Type B pancreatic cell (in vitro differentiated cells): ENCODE measurements around the gene HCRTR1. TPM values are rescaled to one million over a fixed set of nuclear protein-coding genes. Genes with fewer than 3 reads are reported as not detected.

ENCODE experiments used
- DNase-seq: peaks from one replicate; pipeline ENCODE4 v3.0.0; 2021; ENCODE audit warnings: mixed read lengths; ENCODE audit not compliant: unreplicated experiment; ENCODE audit errors: extremely low spot score
- H3K27ac Mint-ChIP-seq: 2 replicates; pipeline ENCODE4 v1.8.0; 2021; ENCODE audit warnings: mild to moderate bottlenecking, mixed read lengths
- H3K27me3 Mint-ChIP-seq: 2 replicates; pipeline ENCODE4 v1.8.0; 2021; ENCODE audit warnings: mixed read lengths
- H3K36me3 Mint-ChIP-seq: 2 replicates; pipeline ENCODE4 v1.8.0; 2021; ENCODE audit warnings: mixed read lengths
- H3K4me1 Mint-ChIP-seq: one replicate; pipeline ENCODE4 v1.8.0; 2021; ENCODE audit warnings: mixed read lengths; ENCODE audit not compliant: unreplicated experiment
- H3K4me3 Mint-ChIP-seq: 2 replicates; pipeline ENCODE4 v1.8.0; 2021; ENCODE audit warnings: mild to moderate bottlenecking, mixed read lengths
- H3K9me3 Mint-ChIP-seq: 2 replicates; pipeline ENCODE4 v1.8.0; 2021; ENCODE audit warnings: mixed read lengths
- CTCF ChIP-seq: fragments of 200-600 bp; sonication (generic); conservative IDR thresholded peaks from 2 replicates; pipeline ENCODE4 v1.5.0; 2021; ENCODE audit warnings: antibody characterized with exemption, mild to moderate bottlenecking
- total RNA-seq: library from RNA; stranded (reverse); gene quantifications from 2 replicates; pipeline ENCODE4 v1.2.1, GENCODE V29; 2021; ENCODE audit warnings: low replicate concordance

Gene HCRTR1
- total RNA-seq, 1 donor from 2014 or later: not detected

- TF ChIP-seq CTCF: no peak
- H3K36me3 Mint-ChIP-seq: no peaks in the 10 kb centered on the region
- peak overlapping the region; percentile 20 for H3K4me3 Mint-ChIP-seq
- no peak overlapping the region for H3K27ac Mint-ChIP-seq
- H3K27me3 Mint-ChIP-seq: peaks cover 36% of the 10 kb centered on the region
- peaks cover 11% of the 10 kb centered on the region for H3K4me1 Mint-ChIP-seq
- H3K9me3 Mint-ChIP-seq: no peaks in the 10 kb centered on the region
- DNase-seq: no peak
Observed at GRCh38 chr1:31614414-31615005, 3.0 kb upstream of the HCRTR1 start.

GRCh38 chr1:31615414-31615813 is 2.1 kb upstream of the HCRTR1 start:
- no peaks in the 10 kb centered on the region for H3K36me3 Mint-ChIP-seq
- H3K4me3 Mint-ChIP-seq: peak overlapping the region; percentile 21
- no peaks in the 10 kb centered on the region for H3K9me3 Mint-ChIP-seq
- H3K27ac Mint-ChIP-seq: no peak overlapping the region
- H3K4me1 Mint-ChIP-seq: peaks cover 11% of the 10 kb centered on the region
- DNase-seq: no peak
- H3K27me3 Mint-ChIP-seq: peaks cover 40% of the 10 kb centered on the region
- no peak for TF ChIP-seq CTCF

GRCh38 chr1:31615939-31616338 is 1.6 kb upstream of the HCRTR1 start:
- Mint-ChIP-seq H3K27ac (no peak overlapping the region), H3K4me3 (peak overlapping the region; percentile 21), H3K9me3 (no peaks in the 10 kb centered on the region), H3K27me3 (peaks cover 40% of the 10 kb centered on the region), H3K36me3 (no peaks in the 10 kb centered on the region), H3K4me1 (peaks cover 11% of the 10 kb centered on the region)
- DNase-seq: no peak
- no peak for TF ChIP-seq CTCF

GRCh38 chr1:31617916-31618746 is 642 bp downstream of the HCRTR1 start:
- no peak for DNase-seq
- Mint-ChIP-seq H3K4me3 (peak overlapping the region; percentile 69), H3K27ac (no peak overlapping the region), H3K36me3 (no peaks in the 10 kb centered on the region), H3K4me1 (peaks cover 11% of the 10 kb centered on the region), H3K9me3 (no peaks in the 10 kb centered on the region), H3K27me3 (peaks cover 40% of the 10 kb centered on the region)
- peak; percentile 99 for TF ChIP-seq CTCF

GRCh38 chr1:31618916-31619846 is 1.7 kb downstream of the HCRTR1 start:
- Mint-ChIP-seq H3K9me3 (no peaks in the 10 kb centered on the region), H3K4me1 (peaks cover 10% of the 10 kb centered on the region), H3K36me3 (no peaks in the 10 kb centered on the region), H3K4me3 (peak overlapping the region; percentile 57), H3K27me3 (peaks cover 40% of the 10 kb centered on the region), H3K27ac (no peak overlapping the region)
- DNase-seq: no peak
- no peak for TF ChIP-seq CTCF
